GM18507 (cell line): ENCODE measurements around the gene KIF15.
"Not testable (repeated sequence)": the region's sequence is repeated elsewhere in the genome, so short reads cannot be mapped to it uniquely, and the experiment has no call there.

Source experiments
- DNase-seq: peaks from one replicate; pipeline ENCODE4 v3.0.0; 2011; ENCODE audit warnings: low read depth; ENCODE audit not compliant: insufficient read length; ENCODE audit errors: extremely low spot score
- FAIRE-seq: peaks from 2 replicates; lab custom pipeline; 2011; peaks lifted over from hg19 to GRCh38; lab: Jason Lieb, UNC

KIF15 gene

GRCh38 chr3:44761424-44762169, at the start of gene KIF15, which contains the start of gene KIAA1143:
TSS of gene KIF15 (plus strand) at chr3:44761794. CDS start at chr3:44761866, 72 bp downstream.
TSS of gene KIAA1143 (minus strand) at chr3:44761619. CDS start at chr3:44761602, 17 bp downstream.
- DNase-seq (peak; percentile 90), FAIRE-seq (peak; percentile 95)

- FAIRE-seq (no peak), DNase-seq (no peak)
Measured at GRCh38 chr3:44712455-44713075, 49.0 kb upstream of the KIF15 start, which contains the start of gene ZNF502. TSS of gene ZNF502 (plus strand) at chr3:44712660. CDS start at chr3:44720262, 7,602 bp downstream.

- FAIRE-seq, result no peak
Measured at GRCh38 chr3:44721231-44722102, 40.1 kb upstream of the KIF15 start.

GRCh38 chr3:44722103-44722401, 39.5 kb upstream of the KIF15 start:
- DNase-seq (no peak), FAIRE-seq (no peak)

More at GRCh38 chr3:44721231-44722102, 40.1 kb upstream of the KIF15 start:
- no peak for DNase-seq

- FAIRE-seq (peak; percentile 80), DNase-seq (peak; percentile 55)
Measured at GRCh38 chr3:44729384-44729910, 32.1 kb upstream of the KIF15 start, which contains the start of gene ZNF501. TSS of gene ZNF501 (plus strand) at chr3:44729635. CDS start at chr3:44734422, 4,787 bp downstream.

GRCh38 chr3:44734646-44735168, 26.9 kb upstream of the KIF15 start:
- no peak for FAIRE-seq
- no peak for DNase-seq

- peak; percentile 5 for FAIRE-seq
- no peak for DNase-seq
Measured at GRCh38 chr3:44761101-44761423, 532 bp upstream of the KIF15 start.

- no peak for DNase-seq
- no peak for FAIRE-seq
Measured at GRCh38 chr3:44762170-44762677, 630 bp downstream of the KIF15 start.

GRCh38 chr3:44762690-44763089, 1.1 kb downstream of the KIF15 start:
- DNase-seq, result no peak

GRCh38 chr3:44764248-44764647, 2.7 kb downstream of the KIF15 start:
- no peak for DNase-seq
- FAIRE-seq, result no peak

More at GRCh38 chr3:44762690-44763089, 1.1 kb downstream of the KIF15 start:
- no peak for FAIRE-seq

- no peak for DNase-seq
- FAIRE-seq, result no peak
Measured at GRCh38 chr3:44771424-44772098, 10.0 kb downstream of the KIF15 start.

- no peak for DNase-seq
- no peak for FAIRE-seq
Measured at GRCh38 chr3:44772099-44772442, 10.5 kb downstream of the KIF15 start.

GRCh38 chr3:44782891-44783290, 21.3 kb downstream of the KIF15 start:
- FAIRE-seq, result no peak

GRCh38 chr3:44795197-44795596, 33.6 kb downstream of the KIF15 start:
- FAIRE-seq, result no peak

More at GRCh38 chr3:44782891-44783290, 21.3 kb downstream of the KIF15 start:
- no peak for DNase-seq

GRCh38 chr3:44802011-44802410, 40.4 kb downstream of the KIF15 start:
- DNase-seq (no peak), FAIRE-seq (no peak)

More at GRCh38 chr3:44795197-44795596, 33.6 kb downstream of the KIF15 start:
- no peak for DNase-seq

- FAIRE-seq (peak; percentile 48), DNase-seq (peak; percentile 8)
Measured at GRCh38 chr3:44803298-44803697, 41.7 kb downstream of the KIF15 start.

- no peak for FAIRE-seq
- no peak for DNase-seq
Measured at GRCh38 chr3:44805960-44806359, 44.4 kb downstream of the KIF15 start.

GRCh38 chr3:44814751-44815150, 53.2 kb downstream of the KIF15 start:
- DNase-seq (no peak), FAIRE-seq (no peak)

- FAIRE-seq, DNase-seq: not testable (repeated sequence)
Measured at GRCh38 chr3:44816334-44816733, 54.7 kb downstream of the KIF15 start.
